H1 (cell line): ENCODE measurements around the gene ZNF831. TPM values are rescaled to one million over a fixed set of nuclear protein-coding genes. Genes with fewer than 3 reads are reported as not detected.

ENCODE experiments used
- CTCF ChIA-PET: fragments of 300-600 bp; sonication (Branson Sonifier 250); formaldehyde crosslinking; loops from one replicate; lab custom pipeline; 2021; ENCODE audit not compliant: partially characterized antibody; lab: Charles Lee
- POLR2A ChIA-PET: fragments of 300-600 bp; sonication (Branson Sonifier 250); formaldehyde crosslinking; loops from one replicate; lab custom pipeline; 2021; ENCODE audit warnings: inconsistent platforms; ENCODE audit not compliant: partially characterized antibody; lab: Charles Lee
- DNase-seq, 2 experiments: peaks; one replicate each; pipeline versions ENCODE4 v3.0.0 to v3.0.0-alpha.2; 2010 to 2022; ENCODE audit warnings: low spot score in 2 of 2, low read depth in 1 of 2, mixed read lengths in 1 of 2
- FAIRE-seq: peaks from 2 replicates; lab custom pipeline; 2011; peaks lifted over from hg19 to GRCh38; lab: Jason Lieb, UNC
- H2AFZ ChIP-seq: 2 replicates; pipeline ENCODE4 v1.8.1; 2012; ENCODE audit warnings: low read length, inconsistent platforms
- H2AK5ac ChIP-seq: 2 replicates; pipeline ENCODE4 v1.6.1; 2013; ENCODE audit warnings: low read depth, low read length
- H2BK120ac ChIP-seq: replicated peaks from 2 replicates; pipeline ENCODE3; 2013; ENCODE audit warnings: low read depth, low read length, inconsistent platforms
- H2BK12ac ChIP-seq: 2 replicates; pipeline ENCODE4 v1.6.1; 2013; ENCODE audit warnings: low read depth, low read length
- H2BK15ac ChIP-seq: 2 replicates; pipeline ENCODE4 v1.6.1; 2013; ENCODE audit warnings: low read length
- H2BK20ac ChIP-seq: 2 replicates; pipeline ENCODE4 v1.6.1; 2013; ENCODE audit warnings: low read length
- H2BK5ac ChIP-seq: 2 replicates; pipeline ENCODE4 v1.6.1; 2013; ENCODE audit warnings: low read depth, low read length
- H3K14ac ChIP-seq: 2 replicates; pipeline ENCODE4 v1.6.1; 2013; ENCODE audit warnings: inconsistent platforms; ENCODE audit not compliant: insufficient read length
- H3K18ac ChIP-seq: 2 replicates; pipeline ENCODE4 v1.6.1; 2013; ENCODE audit warnings: low read length; ENCODE audit errors: extremely low read depth
- H3K23ac ChIP-seq: 2 replicates; pipeline ENCODE4 v1.6.1; 2013; ENCODE audit warnings: inconsistent platforms; ENCODE audit not compliant: insufficient read length
- H3K23me2 ChIP-seq: 2 replicates; pipeline ENCODE4 v1.6.1; 2013; ENCODE audit warnings: low read depth, low read length
- H3K27ac ChIP-seq: 2 replicates; pipeline ENCODE4 v1.6.1; 2011; ENCODE audit warnings: low read depth, low read length, inconsistent platforms
- H3K27me3 ChIP-seq, 4 experiments: replicated peaks in 1 of 4; 1 replicate in 1 of 4; 2 replicates in 3 of 4; pipeline versions ENCODE4 v1.6.1 to v1.8.1; 2011 to 2013; ENCODE audit warnings: low read length in 3 of 4, mild to moderate bottlenecking in 3 of 4, inconsistent platforms in 2 of 4, mixed read lengths in 2 of 4, moderate library complexity in 1 of 4; ENCODE audit not compliant: control insufficient read depth in 3 of 4, insufficient read depth in 3 of 4; ENCODE audit errors: extremely low read depth in 1 of 4
- H3K36me3 ChIP-seq, 4 experiments: 2 replicates each; pipeline versions ENCODE4 v1.6.1 to v1.8.1; 2011 to 2013; ENCODE audit warnings: mild to moderate bottlenecking in 4 of 4, low read length in 3 of 4, moderate library complexity in 2 of 4, control low read depth in 1 of 4, inconsistent platforms in 1 of 4; ENCODE audit not compliant: insufficient read depth in 4 of 4, control insufficient read depth in 2 of 4
- H3K4ac ChIP-seq: replicated peaks from 2 replicates; pipeline ENCODE3; 2013; ENCODE audit warnings: low read length, low read depth, mixed read lengths, inconsistent platforms; ENCODE audit not compliant: insufficient read length
- H3K4me1 ChIP-seq, 4 experiments: replicated peaks in 1 of 4; 1 replicate in 1 of 4; 2 replicates in 3 of 4; pipeline versions ENCODE4 v1.6.1 to v1.8.1; 2011 to 2013; ENCODE audit warnings: low read length in 3 of 4, inconsistent platforms in 2 of 4, mixed read lengths in 1 of 4; ENCODE audit not compliant: insufficient read depth in 4 of 4, control insufficient read depth in 3 of 4
- H3K4me2 ChIP-seq, 2 experiments: 2 replicates each; pipeline versions ENCODE4 v1.6.1 to v1.8.1; 2011 to 2013; ENCODE audit warnings: low read depth in 2 of 2, low read length in 2 of 2, control low read depth in 1 of 2, inconsistent platforms in 1 of 2, mild to moderate bottlenecking in 1 of 2; ENCODE audit not compliant: insufficient read depth in 1 of 2
- H3K4me3 ChIP-seq, 4 experiments: fragments of 200-600, 300-600 bp in 1 of 4; sonication (generic), shearing (Covaris generic), sonication (Bioruptor Twin) in 1 of 4; 2 replicates each; pipeline versions ENCODE4 v1.5.1 to v1.8.1; 2011 to 2016; ENCODE audit warnings: low read length in 4 of 4, low read depth in 3 of 4, control low read depth in 2 of 4, inconsistent platforms in 2 of 4, mild to moderate bottlenecking in 2 of 4, mixed read lengths in 1 of 4, moderate library complexity in 1 of 4; ENCODE audit not compliant: insufficient read depth in 2 of 4; ENCODE audit errors: extremely low read depth in 1 of 4
- H3K56ac ChIP-seq: replicated peaks from 2 replicates; pipeline ENCODE3; 2013; ENCODE audit warnings: low read depth, mild to moderate bottlenecking, mixed read lengths, low read length, inconsistent platforms; ENCODE audit not compliant: insufficient read length
- H3K79me1 ChIP-seq: 2 replicates; pipeline ENCODE4 v1.6.1; 2013; ENCODE audit warnings: low read depth, low read length, control low read depth
- H3K79me2 ChIP-seq, 2 experiments: 2 replicates each; pipeline versions ENCODE4 v1.6.1 to v1.8.1; 2012 to 2013; ENCODE audit warnings: low read length in 2 of 2, mild to moderate bottlenecking in 2 of 2, inconsistent platforms in 1 of 2; ENCODE audit not compliant: insufficient read depth in 2 of 2, control insufficient read depth in 1 of 2
- H3K9ac ChIP-seq, 4 experiments: replicated peaks in 1 of 4; 1 replicate in 1 of 4; 2 replicates in 3 of 4; pipeline versions ENCODE4 v1.6.1 to v1.8.1; 2011 to 2013; ENCODE audit warnings: low read depth in 3 of 4, low read length in 3 of 4, control low read depth in 2 of 4, mild to moderate bottlenecking in 2 of 4, moderate library complexity in 2 of 4, inconsistent platforms in 1 of 4; ENCODE audit errors: extremely low read depth in 1 of 4
- H3K9me3 ChIP-seq, 2 experiments: 2 replicates each; pipeline versions ENCODE4 v1.6.1 to v1.8.1; 2012 to 2013; ENCODE audit warnings: mild to moderate bottlenecking in 2 of 2, moderate library complexity in 2 of 2, control low read depth in 1 of 2, inconsistent platforms in 1 of 2, low read depth in 1 of 2, low read length in 1 of 2, mixed read lengths in 1 of 2; ENCODE audit not compliant: insufficient read depth in 2 of 2
- H4K20me1 ChIP-seq, 2 experiments: replicated peaks in 1 of 2; 2 replicates each; pipeline versions ENCODE3 to v1.8.1; 2011 to 2013; ENCODE audit warnings: inconsistent platforms in 2 of 2, low read length in 2 of 2, mild to moderate bottlenecking in 1 of 2; ENCODE audit not compliant: insufficient read depth in 2 of 2, control insufficient read depth in 1 of 2
- H4K5ac ChIP-seq: 2 replicates; pipeline ENCODE4 v1.6.1; 2013; ENCODE audit warnings: low read length, low read depth, mixed read lengths, inconsistent platforms; ENCODE audit not compliant: insufficient read length
- H4K8ac ChIP-seq: 2 replicates; pipeline ENCODE4 v1.8.0; 2013; ENCODE audit warnings: mild to moderate bottlenecking, moderate library complexity, low read length, inconsistent platforms; ENCODE audit not compliant: insufficient read depth; ENCODE audit errors: extremely low read depth
- H4K91ac ChIP-seq: replicated peaks from 2 replicates; pipeline ENCODE3; 2013; ENCODE audit warnings: low read length, mixed read lengths, inconsistent platforms; ENCODE audit not compliant: insufficient read length
- ASH2L ChIP-seq: fragments of 200-600, 300-600 bp; sonication (generic); IDR thresholded peaks from one replicate; pipeline ENCODE4 v1.7.1; 2017; ENCODE audit warnings: low read length
- BCL11A ChIP-seq, 2 experiments: IDR thresholded peaks; one replicate each; pipeline ENCODE4 v1.6.1; 2011; ENCODE audit warnings: low read depth in 2 of 2, low read length in 2 of 2, mild to moderate bottlenecking in 2 of 2
- BRCA1 ChIP-seq: IDR thresholded peaks from 2 replicates; pipeline ENCODE4 v1.6.1; 2012; ENCODE audit warnings: low read depth, low read length, improper control_type of control experiment
- CBX5 ChIP-seq: fragments of 300-800, 300-1000 bp; sonication (generic); IDR thresholded peaks from 2 replicates; pipeline ENCODE4 v1.7.1; 2016; ENCODE audit warnings: antibody characterized with exemption, low read length, low read depth
- CHD1 ChIP-seq: IDR thresholded peaks from 2 replicates; pipeline ENCODE4 v1.6.1; 2012; ENCODE audit warnings: low read depth, low read length, improper control_type of control experiment
- EGR1 ChIP-seq: IDR thresholded peaks from 2 replicates; pipeline ENCODE4 v1.6.1; 2011; ENCODE audit warnings: low read depth, low read length, borderline replicate concordance
- KDM1A ChIP-seq: fragments of 200-600, 300-600 bp; sonication (generic); IDR thresholded peaks from 2 replicates; pipeline ENCODE4 v1.7.1; 2016; ENCODE audit warnings: mild to moderate bottlenecking, low read length, borderline replicate concordance
- RBBP5 ChIP-seq: IDR thresholded peaks from 2 replicates; pipeline ENCODE4 v1.7.1; 2012; ENCODE audit warnings: low read depth, mild to moderate bottlenecking, inconsistent platforms, low read length, moderate library complexity, borderline replicate concordance
- SIN3A ChIP-seq, 2 experiments: IDR thresholded peaks in 1 of 2; conservative IDR thresholded peaks in 1 of 2; 2 replicates each; pipeline ENCODE4 v1.6.1; 2011 to 2012; ENCODE audit warnings: low read length in 2 of 2, improper control_type of control experiment in 1 of 2, low read depth in 1 of 2, mild to moderate bottlenecking in 1 of 2
- SIRT6 ChIP-seq: IDR thresholded peaks from one replicate; pipeline ENCODE4 v1.7.1; 2012; ENCODE audit warnings: low read length, inconsistent platforms
- SP2 ChIP-seq: IDR thresholded peaks from 2 replicates; pipeline ENCODE4 v1.6.1; 2012; ENCODE audit warnings: mild to moderate bottlenecking, low read length, inconsistent platforms
- SP4 ChIP-seq: IDR thresholded peaks from 2 replicates; pipeline ENCODE4 v1.6.1; 2012; ENCODE audit warnings: low read length, inconsistent platforms
- WGBS, 2 experiments: shearing (Covaris generic) in 1 of 2; methylation state at CpG; one replicate each; pipeline versions ENCODE4 v1.1.6 to v1.1.7; 2013 to 2015; ENCODE audit warnings: low lambda C conversion rate in 2 of 2, mixed read lengths in 2 of 2, inconsistent platforms in 1 of 2, low coverage in 1 of 2, missing lambda C conversion rate in 1 of 2; ENCODE audit not compliant: insufficient replicate concordance in 2 of 2, insufficient coverage in 1 of 2, insufficient read length in 1 of 2; ENCODE audit errors: extremely low coverage in 1 of 2, missing lambda C conversion rate in 1 of 2; 5-methylcytosine and 5-hydroxymethylcytosine counted together
- polyA plus RNA-seq, 7 experiments: library from polyadenylated mRNA; depleted of rRNA in 3 of 7; stranded (reverse) in 5 of 7; unstranded in 2 of 7; fragments of >200 nt in 5 of 7; fragments of 200-250 nt in 2 of 7; gene quantifications; 1 replicate in 5 of 7; 2 replicates in 1 of 7; 4 replicates in 1 of 7; pipeline versions ENCODE4 v1.2.1 to v1.2.3, GENCODE V29; 2011 to 2013; ENCODE audit warnings: missing spikeins in 2 of 7, mixed read lengths in 2 of 7
- total RNA-seq: library from RNA; stranded (reverse); fragmentation: NEBNext Ultra II Directional; extraction: Animal tissue kit (Norgen Biotek cat#: 25700); gene quantifications from 2 replicates; pipeline ENCODE4 v1.2.1, GENCODE V29; 2021
- TF ChIP-seq, protein P1 (sequence below): IDR thresholded peaks from 2 replicates; pipeline ENCODE4 v1.6.1; 2011; ENCODE audit warnings: low read depth, mild to moderate bottlenecking, low read length; ENCODE audit not compliant: insufficient read depth

The ZNF831 gene
- total and polyA plus RNA-seq, 2 of the 8 experiments (the other 6 are each of a cell fraction or from before 2014, with no cell fraction given), result not detected

DNA sequence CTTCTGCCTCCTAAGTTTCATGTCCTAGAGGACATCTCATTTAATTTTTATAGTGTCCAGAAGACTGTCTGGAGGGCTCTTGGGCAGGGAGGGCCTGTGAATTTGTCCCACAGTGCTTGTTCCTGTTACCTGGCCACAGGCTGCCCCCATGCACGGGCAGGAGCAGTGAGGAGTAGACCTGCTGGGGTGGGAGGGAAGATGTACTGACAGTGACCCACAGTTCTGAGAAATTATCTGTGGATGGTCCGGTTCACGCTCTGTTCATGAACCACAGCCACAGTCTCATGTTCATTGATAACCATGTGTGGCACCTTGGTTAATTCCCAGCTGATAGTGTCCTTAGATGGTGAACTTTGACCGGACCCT, 18.8 kb upstream of the ZNF831 start:
- Histone ChIP-seq H3K79me2 (no peaks in the 10 kb centered on the region), H3K36me3 (no peaks in the 10 kb centered on the region), H3K4me3 (no peak overlapping the region), H3K4me2 (no peak overlapping the region), H3K4me1 (no peaks in the 10 kb centered on the region), H4K20me1 (no peaks in the 10 kb centered on the region), H3K56ac (no peak overlapping the region), H3K9me3 (no peaks in the 10 kb centered on the region; a peak in 1 of 4 replicates), H2BK5ac (no peak overlapping the region), H3K27me3 (no peaks in the 10 kb centered on the region; a peak in 1 of 7 replicates), H4K8ac (no peak overlapping the region), H3K27ac (no peak overlapping the region), H2BK20ac (no peak overlapping the region), H2BK15ac (no peak overlapping the region), H3K23me2 (no peaks in the 10 kb centered on the region), H3K79me1 (no peaks in the 10 kb centered on the region), H3K18ac (no peak overlapping the region), H3K9ac (no peak overlapping the region), H2AK5ac (no peak overlapping the region), H2AFZ (no peak overlapping the region), H4K5ac (no peak overlapping the region), H3K23ac (no peak overlapping the region), H4K91ac (no peak overlapping the region), H3K14ac (no peak overlapping the region), H3K4ac (no peak overlapping the region), H2BK12ac (no peak overlapping the region), H2BK120ac (no peak overlapping the region)
- DNase-seq (no peak), FAIRE-seq (no peak)
- WGBS, 2 experiments, result 96% methylated on average over 4 of the region's 4 CpGs; no CpG with 5 or more reads in 1 of the 2 experiments
- TF ChIP-seq ASH2L (no peak), CHD1 (no peak), SP2 (no peak), SP4 (no peak), SIRT6 (no peak), BCL11A (IDR thresholded peaks at IDR 0.05; ENCODE audit: low read depth in 2 of 2, low read length in 2 of 2) (no peak), KDM1A (no peak), BRCA1 (no peak), EGR1 (no peak), CBX5 (no peak), RBBP5 (no peak), SIN3A (conservative IDR thresholded peaks at IDR 0.05 in 1 of 2, IDR thresholded peaks at IDR 0.05 in 1 of 2; ENCODE audit: low read depth in 1 of 2, low read length in 2 of 2) (no peak)
- TF ChIP-seq, protein P1, sequence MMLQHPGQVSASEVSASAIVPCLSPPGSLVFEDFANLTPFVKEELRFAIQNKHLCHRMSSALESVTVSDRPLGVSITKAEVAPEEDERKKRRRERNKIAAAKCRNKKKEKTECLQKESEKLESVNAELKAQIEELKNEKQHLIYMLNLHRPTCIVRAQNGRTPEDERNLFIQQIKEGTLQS, result no peak
- CTCF ChIA-PET, result no interaction called here
- POLR2A ChIA-PET, result no interaction called here
